ENCODE results near the gene ADCYAP1R1.
"Not testable (repeated sequence)": the region's sequence is repeated elsewhere in the genome, so short reads cannot be mapped to it uniquely, and the experiment has no call there.

ADCYAP1R1 gene

GRCh38 chr7:31146030-31146429 is 93.9 kb downstream of the ADCYAP1R1 start:
- no peak for DNase-seq

- DNase-seq: no peak
Measured at GRCh38 chr7:31146538-31146937, 94.4 kb downstream of the ADCYAP1R1 start.

- DNase-seq: no peak
Measured at GRCh38 chr7:31151849-31152248, 99.7 kb downstream of the ADCYAP1R1 start.

- not testable (repeated sequence) for DNase-seq
Measured at GRCh38 chr7:31153318-31153717, 101.2 kb downstream of the ADCYAP1R1 start.

- no peak for DNase-seq
Measured at GRCh38 chr7:31160941-31161340, 108.8 kb downstream of the ADCYAP1R1 start.
